Omental fat pad (tissue), 4 donors: ENCODE data around the gene NUDT16L1. TPM values are rescaled to one million over a fixed set of nuclear protein-coding genes. Genes with fewer than 3 reads are reported as not detected.

ENCODE experiments used
- ATAC-seq: fragments of 150-250 bp; one replicate; pipeline ENCODE4 v1.9.1; 2016; ENCODE audit warnings: mild to moderate bottlenecking, moderate library complexity; ENCODE audit not compliant: low FRiP score
- DNase-seq: peaks from one replicate; pipeline ENCODE4 v3.0.0-alpha.2; 2019; ENCODE audit warnings: low spot score
- CTCF ChIP-seq, 3 donors: fragments of 450-650 bp; IDR thresholded peaks; one replicate each; pipeline ENCODE4 v1.5.1; 2016 to 2017; ENCODE audit warnings: antibody characterized with exemption in 3 of 3, mild to moderate bottlenecking in 3 of 3, moderate library complexity in 2 of 3
- total RNA-seq, 4 donors: library from RNA; depleted of rRNA; stranded (reverse); fragments of >200 nt; gene quantifications; one replicate each; pipeline ENCODE4 v1.1.0, GENCODE V29; 2016

Gene NUDT16L1
- total RNA-seq, 4 donors from 2014 or later, result 12.4 to 26.8 (median 20.9) TPM

GRCh38 chr16:4697848-4698291 lies 4.5 kb downstream of the NUDT16L1 start:
- no peak for DNase-seq
- no peak for ATAC-seq

GRCh38 chr16:4698321-4699045 lies 5.1 kb downstream of the NUDT16L1 start:
- no peak for TF ChIP-seq CTCF (IDR thresholded peaks at IDR 0.05)
- DNase-seq, result no peak
- ATAC-seq, result no peak

More at GRCh38 chr16:4697848-4698291, 4.5 kb downstream of the NUDT16L1 start:
- TF ChIP-seq CTCF (IDR thresholded peaks at IDR 0.05), result no peak

GRCh38 chr16:4699046-4699556 lies 5.7 kb downstream of the NUDT16L1 start:
- TF ChIP-seq CTCF (IDR thresholded peaks at IDR 0.05), result no peak
- no peak for ATAC-seq
- DNase-seq, result no peak

- DNase-seq, result no peak
- ATAC-seq, result no peak
- TF ChIP-seq CTCF (IDR thresholded peaks at IDR 0.05), result no peak
Measured at GRCh38 chr16:4700380-4700996, 7.1 kb downstream of the NUDT16L1 start.

GRCh38 chr16:4700997-4701743 lies 7.8 kb downstream of the NUDT16L1 start:
- ATAC-seq (no peak), DNase-seq (no peak)
- TF ChIP-seq CTCF (IDR thresholded peaks at IDR 0.05), result no peak

GRCh38 chr16:4701791-4702465 lies 8.6 kb downstream of the NUDT16L1 start:
- ATAC-seq (no peak), DNase-seq (no peak)
- no peak for TF ChIP-seq CTCF (IDR thresholded peaks at IDR 0.05)
